Measurements from ENCODE around the gene IFI27L1.

IFI27L1 gene

GRCh38 chr14:94125659-94126418 lies 44.7 kb downstream of the IFI27L1 start:
- H3K4me3 ChIP-seq (ENCODE audit: low read depth, low read length) = no peak overlapping the region

DNA sequence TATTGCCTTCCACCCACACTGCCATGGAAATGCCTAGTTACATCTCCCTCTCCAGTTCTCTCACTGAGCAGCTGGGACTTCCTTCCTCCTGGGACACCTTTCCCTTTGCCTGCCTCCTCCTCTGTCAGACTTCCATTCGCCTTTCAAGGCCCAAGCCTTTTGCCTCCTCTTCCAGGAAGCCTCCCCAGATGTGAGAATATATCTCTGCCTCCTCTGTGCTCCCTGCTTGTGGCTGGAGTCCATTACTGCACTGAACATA lies 45.2 kb downstream of the IFI27L1 start:
- no peaks in the 10 kb centered on the region for H3K36me3 ChIP-seq (ENCODE audit: control insufficient read depth, insufficient read depth, low read length)
- H3K27ac ChIP-seq (ENCODE audit: low read depth, low read length) = no peak overlapping the region
- no peak overlapping the region for H3K9ac ChIP-seq (ENCODE audit: low read length)

More at GRCh38 chr14:94125659-94126418, 44.7 kb downstream of the IFI27L1 start:
- Histone ChIP-seq H3K9ac (ENCODE audit: low read length) (no peak overlapping the region), H3K4me1 (ENCODE audit: control insufficient read depth, insufficient read depth, low read length) (peaks cover 5% of the 10 kb centered on the region; the same call in 1 of the 2 replicates), H3K27ac (ENCODE audit: low read depth, low read length) (no peak overlapping the region), H3K36me3 (ENCODE audit: control insufficient read depth, insufficient read depth, low read length) (no peaks in the 10 kb centered on the region), H3K27me3 (ENCODE audit: control insufficient read depth, insufficient read depth, low read length) (no peaks in the 10 kb centered on the region; the same call in 1 of the 2 replicates), H3K9me3 (ENCODE audit: control insufficient read depth, insufficient read depth, low read depth, low read length) (peaks cover under 1% of the 10 kb centered on the region; the same call in 1 of the 2 replicates)

DNA sequence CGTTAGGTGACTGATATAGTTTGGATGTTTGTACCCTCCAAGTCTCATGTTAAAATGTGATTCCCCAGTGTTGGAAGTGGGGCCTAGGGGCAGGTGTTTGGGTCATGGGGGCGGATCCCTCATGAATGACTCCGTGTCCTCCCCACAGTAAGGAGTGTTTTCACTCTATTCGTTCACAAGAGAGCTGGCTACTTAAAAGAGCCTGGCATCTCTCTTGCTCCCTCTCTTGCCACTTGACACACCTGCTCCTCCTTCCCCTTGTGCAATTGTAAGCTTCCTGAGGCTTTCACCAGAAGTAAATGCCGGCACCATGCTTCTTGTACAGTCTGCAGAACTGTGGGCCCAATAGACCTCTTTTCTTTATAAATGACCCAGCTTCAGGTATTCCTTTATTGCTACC lies 45.7 kb downstream of the IFI27L1 start:
- H3K9ac ChIP-seq (ENCODE audit: low read length) = no peak overlapping the region
- no peaks in the 10 kb centered on the region for H3K9me3 ChIP-seq (ENCODE audit: control insufficient read depth, insufficient read depth, low read depth, low read length)
- no peak overlapping the region for H3K4me3 ChIP-seq (ENCODE audit: low read depth, low read length)
- no peak overlapping the region for H3K27ac ChIP-seq (ENCODE audit: low read depth, low read length)
- no peaks in the 10 kb centered on the region for H3K27me3 ChIP-seq (ENCODE audit: control insufficient read depth, insufficient read depth, low read length)
- H3K4me1 ChIP-seq (ENCODE audit: control insufficient read depth, insufficient read depth, low read length) = peaks cover 5% of the 10 kb centered on the region; the same call in 1 of the 2 replicates
- H3K36me3 ChIP-seq (ENCODE audit: control insufficient read depth, insufficient read depth, low read length) = no peaks in the 10 kb centered on the region

More for the DNA sequence above, 45.2 kb downstream of the IFI27L1 start:
- H3K4me3 ChIP-seq (ENCODE audit: low read depth, low read length) = no peak overlapping the region
- H3K27me3 ChIP-seq (ENCODE audit: control insufficient read depth, insufficient read depth, low read length) = no peaks in the 10 kb centered on the region; the same call in 1 of the 2 replicates
- no peaks in the 10 kb centered on the region for H3K9me3 ChIP-seq (ENCODE audit: control insufficient read depth, insufficient read depth, low read depth, low read length)
- H3K4me1 ChIP-seq (ENCODE audit: control insufficient read depth, insufficient read depth, low read length) = peaks cover 5% of the 10 kb centered on the region; the same call in 1 of the 2 replicates

DNA sequence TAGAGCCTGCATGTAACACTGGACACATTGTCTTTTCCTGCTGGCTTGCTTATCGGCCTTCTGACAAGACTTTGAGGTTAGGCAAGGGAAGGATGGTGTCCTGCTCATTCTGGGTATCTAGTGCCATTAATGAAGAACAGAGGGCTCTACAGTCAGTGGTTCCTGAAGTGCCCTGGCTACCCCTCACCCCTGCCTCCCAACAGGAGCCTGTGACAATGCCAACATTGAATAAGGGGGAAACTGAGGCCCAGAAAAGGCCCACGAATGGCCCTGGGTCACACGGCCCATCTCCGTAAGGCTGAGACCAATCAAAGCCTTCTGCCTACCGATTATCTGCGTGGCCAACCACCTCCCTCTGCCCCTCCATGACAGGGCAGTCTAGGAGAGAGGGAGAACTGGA lies 46.2 kb downstream of the IFI27L1 start:
- no peaks in the 10 kb centered on the region for H3K27me3 ChIP-seq (ENCODE audit: control insufficient read depth, insufficient read depth, low read length)
- H3K9ac ChIP-seq (ENCODE audit: low read length) = no peak overlapping the region
- no peaks in the 10 kb centered on the region for H3K36me3 ChIP-seq (ENCODE audit: control insufficient read depth, insufficient read depth, low read length)
- no peak overlapping the region for H3K4me3 ChIP-seq (ENCODE audit: low read depth, low read length)
- peaks cover 5% of the 10 kb centered on the region; the same call in 1 of the 2 replicates for H3K4me1 ChIP-seq (ENCODE audit: control insufficient read depth, insufficient read depth, low read length)
- H3K9me3 ChIP-seq (ENCODE audit: control insufficient read depth, insufficient read depth, low read depth, low read length) = no peaks in the 10 kb centered on the region
- no peak overlapping the region for H3K27ac ChIP-seq (ENCODE audit: low read depth, low read length)

DNA sequence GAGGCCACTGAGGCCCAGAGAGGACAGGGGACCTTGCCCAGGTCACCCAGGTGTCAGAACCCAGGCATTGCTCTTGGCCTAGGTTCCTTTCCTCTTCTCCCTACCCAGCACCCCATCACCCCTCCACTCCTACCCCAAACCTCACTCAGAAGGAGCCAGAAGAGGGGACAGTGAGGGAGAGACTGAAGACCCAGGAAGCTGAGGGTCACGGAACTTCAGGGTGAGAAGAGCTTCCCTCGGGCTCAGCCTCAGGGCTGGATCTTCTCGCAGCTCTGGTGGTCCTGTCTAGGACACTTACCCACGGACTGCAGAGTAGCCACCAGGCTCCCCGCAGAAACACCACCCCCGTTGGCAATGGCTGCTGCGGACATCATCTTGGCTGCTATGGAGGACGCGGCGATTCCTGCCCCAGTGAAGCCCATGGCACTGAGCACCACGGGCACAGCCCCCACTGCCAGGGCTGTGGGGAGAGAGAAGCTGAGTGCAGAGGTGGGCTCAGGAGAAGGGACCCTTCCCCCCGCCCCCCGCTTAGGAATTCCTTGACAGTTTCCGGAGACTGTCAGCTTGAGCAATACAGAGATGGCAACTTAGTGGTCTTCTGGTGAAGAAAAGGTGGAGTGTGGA lies 47.2 kb downstream of the IFI27L1 start:
- H3K4me3 ChIP-seq (ENCODE audit: low read depth, low read length) = peak overlapping the region; percentile 78

GRCh38 chr14:94129111-94129757 lies 48.1 kb downstream of the IFI27L1 start, which contains the start of gene IFI27L2:
Gene IFI27L2, minus strand, starts transcription at chr14:94129604. Its CDS starts 40 bp downstream, at chr14:94129564.
- H3K4me3 ChIP-seq (ENCODE audit: low read depth, low read length) = peak within 1 kb of the TSS; percentile 78
- H3K9me3 ChIP-seq (ENCODE audit: control insufficient read depth, insufficient read depth, low read depth, low read length) = no peaks in the 10 kb centered on the region
- peak within 1 kb of the TSS; percentile 41 for H3K9ac ChIP-seq (ENCODE audit: low read length)
- no peaks in the 10 kb centered on the region for H3K36me3 ChIP-seq (ENCODE audit: control insufficient read depth, insufficient read depth, low read length)
- H3K27me3 ChIP-seq (ENCODE audit: control insufficient read depth, insufficient read depth, low read length) = no peaks in the 10 kb centered on the region
- H3K4me1 ChIP-seq (ENCODE audit: control insufficient read depth, insufficient read depth, low read length) = peaks cover 5% of the 10 kb centered on the region; the same call in 1 of the 2 replicates
- H3K27ac ChIP-seq (ENCODE audit: low read depth, low read length) = no peak within 1 kb of the TSS

More for the DNA sequence above, 47.2 kb downstream of the IFI27L1 start:
- Histone ChIP-seq H3K9ac (ENCODE audit: low read length) (no peak overlapping the region), H3K4me1 (ENCODE audit: control insufficient read depth, insufficient read depth, low read length) (peaks cover 5% of the 10 kb centered on the region; the same call in 1 of the 2 replicates), H3K27me3 (ENCODE audit: control insufficient read depth, insufficient read depth, low read length) (no peaks in the 10 kb centered on the region), H3K36me3 (ENCODE audit: control insufficient read depth, insufficient read depth, low read length) (no peaks in the 10 kb centered on the region), H3K9me3 (ENCODE audit: control insufficient read depth, insufficient read depth, low read depth, low read length) (no peaks in the 10 kb centered on the region), H3K27ac (ENCODE audit: low read depth, low read length) (no peak overlapping the region)

- no peaks in the 10 kb centered on the region for H3K27me3 ChIP-seq (ENCODE audit: control insufficient read depth, insufficient read depth, low read length)
- peaks cover 5% of the 10 kb centered on the region; the same call in 1 of the 2 replicates for H3K4me1 ChIP-seq (ENCODE audit: control insufficient read depth, insufficient read depth, low read length)
- H3K36me3 ChIP-seq (ENCODE audit: control insufficient read depth, insufficient read depth, low read length) = no peaks in the 10 kb centered on the region
- H3K9me3 ChIP-seq (ENCODE audit: control insufficient read depth, insufficient read depth, low read depth, low read length) = no peaks in the 10 kb centered on the region
- no peak overlapping the region for H3K27ac ChIP-seq (ENCODE audit: low read depth, low read length)
- H3K9ac ChIP-seq (ENCODE audit: low read length) = no peak overlapping the region
- H3K4me3 ChIP-seq (ENCODE audit: low read depth, low read length) = peak overlapping the region; percentile 78
Observed at GRCh38 chr14:94129758-94130414, 48.8 kb downstream of the IFI27L1 start.

DNA sequence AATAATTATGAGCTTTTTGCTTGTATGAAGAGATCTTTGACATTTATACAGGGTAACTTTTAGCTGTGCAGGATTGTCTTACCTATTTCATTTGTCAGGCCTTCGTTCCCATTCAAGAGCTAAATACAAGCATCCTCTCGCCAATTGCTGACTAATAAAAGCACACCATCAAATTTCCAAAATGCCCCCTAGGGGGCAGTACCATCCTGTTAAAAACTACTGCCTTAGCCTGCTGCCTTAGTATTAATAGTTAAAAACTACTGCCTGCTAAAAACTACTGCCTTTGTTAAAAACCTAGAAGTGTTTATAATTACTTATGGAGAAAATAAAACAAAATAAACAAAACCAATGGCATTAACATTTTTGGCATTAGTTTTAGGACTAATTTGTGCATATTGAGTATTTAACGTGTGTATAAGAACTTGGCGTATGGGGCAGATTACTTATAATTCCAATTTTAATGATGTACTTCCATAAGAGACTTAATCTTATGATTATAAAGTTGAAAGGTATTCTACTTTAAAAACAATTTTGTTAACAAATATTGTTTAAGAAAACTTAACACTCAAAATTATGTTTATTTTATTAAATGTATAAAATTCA lies 51.3 kb downstream of the IFI27L1 start:
- no peak overlapping the region for H3K9ac ChIP-seq (ENCODE audit: low read length)
- H3K27me3 ChIP-seq (ENCODE audit: control insufficient read depth, insufficient read depth, low read length) = no peaks in the 10 kb centered on the region
- H3K9me3 ChIP-seq (ENCODE audit: control insufficient read depth, insufficient read depth, low read depth, low read length) = peaks cover 11% of the 10 kb centered on the region
- H3K27ac ChIP-seq (ENCODE audit: low read depth, low read length) = no peak overlapping the region
- no peaks in the 10 kb centered on the region for H3K36me3 ChIP-seq (ENCODE audit: control insufficient read depth, insufficient read depth, low read length)
- H3K4me1 ChIP-seq (ENCODE audit: control insufficient read depth, insufficient read depth, low read length) = peaks cover 5% of the 10 kb centered on the region; the same call in 1 of the 2 replicates
- no peak overlapping the region for H3K4me3 ChIP-seq (ENCODE audit: low read depth, low read length)

- no peaks in the 10 kb centered on the region for H3K36me3 ChIP-seq (ENCODE audit: control insufficient read depth, insufficient read depth, low read length)
- H3K27me3 ChIP-seq (ENCODE audit: control insufficient read depth, insufficient read depth, low read length) = no peaks in the 10 kb centered on the region
Observed at GRCh38 chr14:94135476-94135875, 54.4 kb downstream of the IFI27L1 start.

DNA sequence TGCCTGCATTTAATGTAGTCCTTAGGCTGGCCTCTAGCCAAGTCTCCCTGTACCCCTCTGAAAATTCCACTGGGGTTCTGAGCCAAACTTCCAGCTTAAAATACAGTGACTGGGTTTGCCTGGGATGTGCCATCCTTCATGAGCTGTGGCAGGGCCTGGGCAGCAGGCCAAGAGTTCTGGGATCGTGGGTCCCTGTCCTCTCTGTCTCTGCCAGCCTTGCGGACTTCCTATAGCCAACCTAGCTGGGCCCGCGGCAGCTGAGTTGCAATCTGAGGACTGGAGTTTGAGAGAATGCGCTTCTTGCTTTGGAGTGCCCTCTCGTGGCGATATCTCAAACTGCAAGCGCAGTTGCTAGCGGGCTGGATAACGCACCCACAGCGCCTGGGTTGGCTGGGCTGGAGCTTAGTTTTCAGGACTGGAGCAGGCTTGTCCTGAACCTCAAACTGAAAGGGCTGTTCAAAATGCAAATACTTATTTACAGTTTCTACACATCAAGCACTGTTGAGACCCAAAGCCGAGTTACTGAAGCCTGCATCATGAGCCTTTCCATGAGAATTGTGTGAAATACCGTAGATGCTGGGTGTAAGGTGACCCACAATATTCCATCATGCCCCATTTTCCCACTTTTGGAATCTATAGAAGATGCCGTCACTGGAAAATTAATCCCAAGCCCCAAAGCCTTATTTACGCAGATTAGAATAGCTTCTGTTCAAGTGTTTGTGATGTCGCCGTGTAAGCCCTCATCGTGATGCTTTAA lies 55.6 kb downstream of the IFI27L1 start:
- no peak overlapping the region for H3K9ac ChIP-seq (ENCODE audit: low read length)
- no peak overlapping the region for H3K4me3 ChIP-seq (ENCODE audit: low read depth, low read length)
- H3K27ac ChIP-seq (ENCODE audit: low read depth, low read length) = no peak overlapping the region
- no peaks in the 10 kb centered on the region; the same call in 1 of the 2 replicates for H3K4me1 ChIP-seq (ENCODE audit: control insufficient read depth, insufficient read depth, low read length)
- H3K36me3 ChIP-seq (ENCODE audit: control insufficient read depth, insufficient read depth, low read length) = no peaks in the 10 kb centered on the region
- peaks cover 11% of the 10 kb centered on the region for H3K9me3 ChIP-seq (ENCODE audit: control insufficient read depth, insufficient read depth, low read depth, low read length)
- H3K27me3 ChIP-seq (ENCODE audit: control insufficient read depth, insufficient read depth, low read length) = no peaks in the 10 kb centered on the region

More at GRCh38 chr14:94135476-94135875, 54.4 kb downstream of the IFI27L1 start:
- Histone ChIP-seq H3K4me1 (ENCODE audit: control insufficient read depth, insufficient read depth, low read length) (no peaks in the 10 kb centered on the region; the same call in 1 of the 2 replicates), H3K9me3 (ENCODE audit: control insufficient read depth, insufficient read depth, low read depth, low read length) (peaks cover 11% of the 10 kb centered on the region), H3K4me3 (ENCODE audit: low read depth, low read length) (no peak overlapping the region), H3K27ac (ENCODE audit: low read depth, low read length) (no peak overlapping the region), H3K9ac (ENCODE audit: low read length) (no peak overlapping the region)

Measured in HUES6 (cell line).